Adrenal gland (tissue), 5 donors: ENCODE results near the gene COQ4.
"Not testable (repeated sequence)": the region's sequence is repeated elsewhere in the genome, so short reads cannot be mapped to it uniquely, and the experiment has no call there.

ENCODE experiments used
- CTCF ChIP-seq, 6 experiments: fragments of 450-650 bp in 4 of 6; fragments of 200-600 bp in 2 of 6; sonication (generic) in 1 of 6; IDR thresholded peaks; 1 replicate in 5 of 6; 2 replicates in 1 of 6; pipeline versions ENCODE4 v1.5.1 to v1.8.0; 2016 to 2021; ENCODE audit warnings: antibody characterized with exemption in 6 of 6, mild to moderate bottlenecking in 2 of 6, moderate library complexity in 1 of 6
- POLR2A ChIP-seq, 2 donors: fragments of 450-650 bp; IDR thresholded peaks; one replicate each; pipeline ENCODE4 v1.6.1; 2017; ENCODE audit warnings: antibody characterized with exemption in 2 of 2, mild to moderate bottlenecking in 2 of 2, moderate library complexity in 1 of 2
- donor health status: DM: no; HTN: no; CAD: no.

DNA sequence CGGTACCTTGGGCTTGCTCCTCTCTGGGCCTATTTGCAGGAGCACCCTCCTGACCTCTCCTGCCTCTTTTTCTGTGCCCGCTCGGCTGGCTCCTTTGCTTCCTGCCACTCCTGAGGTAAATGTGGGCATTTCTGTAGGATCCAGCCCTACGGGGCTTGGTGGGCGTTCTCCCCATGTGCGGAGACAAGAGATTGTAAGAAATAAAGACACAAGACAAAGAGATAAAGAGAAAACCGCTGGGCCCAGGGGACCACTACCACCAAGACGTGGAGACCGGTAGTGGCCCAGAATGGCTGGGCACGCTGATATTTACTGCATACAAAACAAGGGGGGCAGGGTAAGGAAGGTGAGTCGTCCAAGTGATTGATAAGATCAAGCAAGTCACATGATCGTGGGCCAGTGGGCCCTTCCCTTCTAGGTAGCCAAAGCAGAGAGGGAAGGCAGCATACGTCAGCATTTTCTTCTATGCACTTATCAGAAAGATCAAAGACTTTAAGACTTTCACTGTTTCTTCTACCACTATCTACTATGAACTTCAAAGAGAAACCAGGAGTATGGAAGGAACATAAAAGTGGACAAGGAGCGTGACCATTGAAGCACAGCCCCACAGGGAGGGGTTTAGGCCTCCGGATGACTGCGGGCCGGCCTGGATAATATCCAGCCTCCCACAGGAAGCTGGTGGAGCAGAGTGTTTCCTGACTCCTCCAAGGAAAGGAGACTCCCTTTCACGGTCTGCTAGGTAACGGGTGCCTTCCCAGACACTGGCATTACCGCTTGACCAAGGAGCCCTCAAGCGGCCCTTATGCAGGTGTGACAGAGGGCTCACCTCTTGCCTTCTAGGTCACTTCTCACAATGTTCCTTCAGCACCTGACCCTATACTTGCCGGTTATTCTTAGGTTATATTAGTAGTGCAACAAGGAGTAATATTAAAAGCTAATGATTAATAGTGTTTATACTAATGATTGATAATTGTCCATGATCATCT, 43.3 kb upstream of the COQ4 start:
- TF ChIP-seq CTCF, POLR2A (IDR thresholded peaks at IDR 0.05): not testable (repeated sequence)
